ENCODE measurements around the gene PIGU. TPM values are rescaled to one million over a fixed set of nuclear protein-coding genes. Genes with fewer than 3 reads are reported as not detected.
A peak's percentile ranks its signal among the peaks of the same experiment; 100 is the strongest.
"Not testable (repeated sequence)": the region's sequence is repeated elsewhere in the genome, so short reads cannot be mapped to it uniquely, and the experiment has no call there.

Gene PIGU
- total RNA-seq, 1 donor from 2014 or later = 54.9 TPM

DNA sequence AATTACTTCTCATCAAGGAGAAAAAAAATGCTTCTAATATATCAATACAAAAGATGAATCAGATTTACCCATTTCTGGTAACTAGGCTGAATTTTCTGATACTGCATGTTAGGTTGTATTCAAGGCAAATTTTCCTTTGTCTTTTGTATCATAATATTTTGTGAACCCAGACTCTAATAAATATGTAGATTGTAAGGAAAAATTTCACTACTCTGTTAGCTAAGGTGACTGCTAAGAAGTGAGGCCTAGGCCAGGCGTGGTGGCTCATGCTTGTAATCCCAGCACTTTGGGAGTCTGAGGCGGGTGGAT, 40.0 kb upstream of the PIGU start:
- no peak for DNase-seq (ENCODE audit: low read depth, low spot score)
- peaks cover 3% of the 10 kb centered on the region for H3K27me3 Mint-ChIP-seq (ENCODE audit: low read depth)
- TF ChIP-seq, protein P1, sequence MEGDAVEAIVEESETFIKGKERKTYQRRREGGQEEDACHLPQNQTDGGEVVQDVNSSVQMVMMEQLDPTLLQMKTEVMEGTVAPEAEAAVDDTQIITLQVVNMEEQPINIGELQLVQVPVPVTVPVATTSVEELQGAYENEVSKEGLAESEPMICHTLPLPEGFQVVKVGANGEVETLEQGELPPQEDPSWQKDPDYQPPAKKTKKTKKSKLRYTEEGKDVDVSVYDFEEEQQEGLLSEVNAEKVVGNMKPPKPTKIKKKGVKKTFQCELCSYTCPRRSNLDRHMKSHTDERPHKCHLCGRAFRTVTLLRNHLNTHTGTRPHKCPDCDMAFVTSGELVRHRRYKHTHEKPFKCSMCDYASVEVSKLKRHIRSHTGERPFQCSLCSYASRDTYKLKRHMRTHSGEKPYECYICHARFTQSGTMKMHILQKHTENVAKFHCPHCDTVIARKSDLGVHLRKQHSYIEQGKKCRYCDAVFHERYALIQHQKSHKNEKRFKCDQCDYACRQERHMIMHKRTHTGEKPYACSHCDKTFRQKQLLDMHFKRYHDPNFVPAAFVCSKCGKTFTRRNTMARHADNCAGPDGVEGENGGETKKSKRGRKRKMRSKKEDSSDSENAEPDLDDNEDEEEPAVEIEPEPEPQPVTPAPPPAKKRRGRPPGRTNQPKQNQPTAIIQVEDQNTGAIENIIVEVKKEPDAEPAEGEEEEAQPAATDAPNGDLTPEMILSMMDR (conservative IDR thresholded peaks at IDR 0.05) = no peak
- no peaks in the 10 kb centered on the region for H3K9me3 Mint-ChIP-seq
- H3K4me1 Mint-ChIP-seq = no peaks in the 10 kb centered on the region
- H3K36me3 Mint-ChIP-seq (ENCODE audit: low read depth) = peaks cover 18% of the 10 kb centered on the region
- no peak overlapping the region for H3K27ac Mint-ChIP-seq (ENCODE audit: unreplicated experiment)
- no peak overlapping the region for H3K4me3 Mint-ChIP-seq

DNA sequence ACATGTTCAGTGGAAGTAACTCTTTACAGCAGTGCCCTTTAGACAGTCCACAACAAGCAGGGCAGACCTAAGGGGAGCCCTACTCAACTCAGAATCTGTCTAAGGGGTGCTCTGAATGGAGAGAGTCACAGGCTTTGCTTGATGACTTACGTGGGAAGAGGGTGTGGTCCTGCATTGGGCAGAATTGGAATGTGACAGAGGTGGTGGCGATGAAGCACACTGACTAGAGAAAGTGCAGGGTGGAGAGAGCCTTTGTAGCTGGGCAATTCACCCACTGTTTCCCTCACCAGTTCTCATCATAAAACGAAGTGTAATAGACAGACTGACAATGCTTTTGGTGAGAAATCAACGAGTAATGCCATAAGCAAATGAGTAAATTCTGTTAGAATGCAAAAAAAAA, 38.5 kb upstream of the PIGU start:
- DNase-seq (ENCODE audit: low read depth, low spot score) = no peak
- H3K9me3 Mint-ChIP-seq = no peaks in the 10 kb centered on the region
- no peak overlapping the region for H3K27ac Mint-ChIP-seq (ENCODE audit: unreplicated experiment)
- peaks cover 11% of the 10 kb centered on the region for H3K27me3 Mint-ChIP-seq (ENCODE audit: low read depth)
- H3K4me1 Mint-ChIP-seq = peaks cover 4% of the 10 kb centered on the region
- TF ChIP-seq, protein P1 (conservative IDR thresholded peaks at IDR 0.05) = no peak
- no peak overlapping the region for H3K4me3 Mint-ChIP-seq
- peaks cover 15% of the 10 kb centered on the region for H3K36me3 Mint-ChIP-seq (ENCODE audit: low read depth)

DNA sequence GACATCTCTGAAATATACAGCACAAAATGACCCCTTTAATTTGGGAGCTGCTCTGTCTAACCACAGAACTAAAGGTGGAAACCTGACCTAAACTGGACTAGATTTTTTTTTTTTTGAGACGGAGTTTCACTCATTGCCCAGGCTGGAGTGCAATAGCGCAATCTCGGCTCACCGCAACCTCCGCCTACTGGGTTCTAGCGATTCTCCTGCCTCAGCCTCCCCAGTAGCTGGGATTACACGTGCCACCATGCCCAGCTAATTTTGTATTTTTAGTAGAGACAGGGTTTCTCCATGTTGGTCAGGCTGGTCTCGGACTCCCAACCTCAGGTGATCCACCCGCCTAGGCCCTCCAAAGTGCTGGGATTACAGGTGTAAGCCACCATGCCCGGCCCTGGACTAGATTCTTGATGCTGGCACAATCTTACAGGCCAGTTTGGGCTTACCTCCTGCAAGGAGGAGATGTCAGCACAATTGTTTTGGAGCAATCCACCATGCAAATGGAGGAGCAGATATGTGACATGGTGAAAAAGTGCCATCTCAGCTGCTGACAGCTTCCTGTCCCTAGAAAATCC, 37.1 kb upstream of the PIGU start:
- not testable (repeated sequence) for H3K4me1 Mint-ChIP-seq; H3K4me3 Mint-ChIP-seq; DNase-seq (ENCODE audit: low read depth, low spot score); H3K27ac Mint-ChIP-seq (ENCODE audit: unreplicated experiment); H3K9me3 Mint-ChIP-seq
- peaks cover 17% of the 10 kb centered on the region for H3K27me3 Mint-ChIP-seq (ENCODE audit: low read depth)
- peaks cover 13% of the 10 kb centered on the region for H3K36me3 Mint-ChIP-seq (ENCODE audit: low read depth)

DNA sequence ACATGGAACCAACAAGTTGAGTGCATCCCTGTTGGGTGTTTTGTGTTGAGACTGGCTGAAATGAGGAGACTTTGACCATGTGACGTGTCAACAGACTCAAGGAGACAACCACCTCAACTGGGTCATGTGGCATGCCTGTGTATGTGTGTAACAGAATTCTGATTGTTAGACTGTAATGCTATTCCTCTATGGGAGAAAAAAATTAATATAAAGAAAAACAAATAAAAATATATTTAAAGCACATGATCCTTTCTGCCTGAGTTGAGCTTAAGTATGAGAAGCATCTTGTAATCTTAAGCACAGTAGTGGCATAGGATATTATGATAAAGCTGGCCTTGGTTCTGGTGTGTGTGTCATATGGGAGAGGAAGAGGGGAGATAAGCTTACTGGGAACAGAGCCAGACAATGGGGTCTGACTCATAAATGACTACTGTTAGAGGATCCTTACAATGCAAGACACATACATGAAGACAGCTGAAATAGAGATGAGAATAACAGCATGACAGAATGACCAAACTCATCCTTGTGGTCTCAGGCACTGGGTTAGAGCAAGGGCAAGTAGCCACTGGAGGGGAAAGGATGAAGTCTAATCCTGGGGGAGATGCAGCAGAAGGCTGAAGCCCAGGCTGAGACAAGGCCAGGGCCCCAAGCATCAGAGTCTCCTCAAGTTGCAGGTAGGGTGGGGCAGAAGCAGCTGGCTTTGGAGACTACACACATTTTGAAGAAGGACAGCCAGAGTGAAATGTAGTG, 36.5 kb upstream of the PIGU start:
- no peak for DNase-seq (ENCODE audit: low read depth, low spot score)
- H3K4me3 Mint-ChIP-seq = no peak overlapping the region
- no peaks in the 10 kb centered on the region for H3K9me3 Mint-ChIP-seq
- peaks cover 13% of the 10 kb centered on the region for H3K4me1 Mint-ChIP-seq
- peaks cover 11% of the 10 kb centered on the region for H3K36me3 Mint-ChIP-seq (ENCODE audit: low read depth)
- TF ChIP-seq, protein P1 (conservative IDR thresholded peaks at IDR 0.05) = no peak
- H3K27ac Mint-ChIP-seq (ENCODE audit: unreplicated experiment) = no peak overlapping the region
- peaks cover 21% of the 10 kb centered on the region for H3K27me3 Mint-ChIP-seq (ENCODE audit: low read depth)

DNA sequence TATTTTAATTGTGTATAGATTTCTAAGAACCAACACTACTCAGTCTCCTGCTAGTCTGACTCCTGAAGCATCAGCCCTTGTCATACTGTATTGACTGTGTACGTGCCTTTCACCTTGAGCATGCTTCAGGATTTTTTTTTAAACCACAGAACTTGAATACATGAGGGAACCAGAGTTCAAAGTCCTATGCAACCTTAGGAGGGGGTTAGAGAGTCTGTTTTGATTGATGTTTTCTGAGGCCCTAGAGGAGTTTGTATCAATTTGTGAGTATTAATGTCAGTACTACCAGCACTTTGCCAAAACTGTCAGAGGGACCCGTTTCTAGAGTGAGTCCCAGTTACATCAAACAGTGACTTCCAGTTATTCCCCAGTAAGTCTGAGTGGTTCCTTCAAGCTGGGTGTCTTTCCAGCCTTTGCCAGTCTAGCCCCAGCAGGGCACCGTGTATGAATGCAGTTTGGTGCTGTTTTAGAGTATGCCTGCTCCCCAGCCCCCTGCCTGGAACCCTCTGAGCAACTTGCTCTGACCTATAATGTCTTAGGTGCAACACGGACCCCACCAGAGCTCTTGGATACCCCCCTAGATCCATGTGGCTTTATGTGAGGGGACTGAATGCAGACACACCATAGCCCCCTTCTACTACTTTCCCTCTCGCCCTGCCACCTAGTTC, 35.8 kb upstream of the PIGU start:
- Mint-ChIP-seq H3K36me3 (ENCODE audit: low read depth) (peaks cover 8% of the 10 kb centered on the region), H3K27ac (ENCODE audit: unreplicated experiment) (no peak overlapping the region), H3K9me3 (no peaks in the 10 kb centered on the region), H3K27me3 (ENCODE audit: low read depth) (peaks cover 27% of the 10 kb centered on the region), H3K4me3 (peak overlapping the region; percentile 91), H3K4me1 (peaks cover 18% of the 10 kb centered on the region)
- DNase-seq (ENCODE audit: low read depth, low spot score) = no peak
- TF ChIP-seq, protein P1 (conservative IDR thresholded peaks at IDR 0.05) = no peak

Data from neural crest cell (in vitro differentiated cells).